ENCODE measurements around the gene SLC2A2.

The SLC2A2 gene

DNA sequence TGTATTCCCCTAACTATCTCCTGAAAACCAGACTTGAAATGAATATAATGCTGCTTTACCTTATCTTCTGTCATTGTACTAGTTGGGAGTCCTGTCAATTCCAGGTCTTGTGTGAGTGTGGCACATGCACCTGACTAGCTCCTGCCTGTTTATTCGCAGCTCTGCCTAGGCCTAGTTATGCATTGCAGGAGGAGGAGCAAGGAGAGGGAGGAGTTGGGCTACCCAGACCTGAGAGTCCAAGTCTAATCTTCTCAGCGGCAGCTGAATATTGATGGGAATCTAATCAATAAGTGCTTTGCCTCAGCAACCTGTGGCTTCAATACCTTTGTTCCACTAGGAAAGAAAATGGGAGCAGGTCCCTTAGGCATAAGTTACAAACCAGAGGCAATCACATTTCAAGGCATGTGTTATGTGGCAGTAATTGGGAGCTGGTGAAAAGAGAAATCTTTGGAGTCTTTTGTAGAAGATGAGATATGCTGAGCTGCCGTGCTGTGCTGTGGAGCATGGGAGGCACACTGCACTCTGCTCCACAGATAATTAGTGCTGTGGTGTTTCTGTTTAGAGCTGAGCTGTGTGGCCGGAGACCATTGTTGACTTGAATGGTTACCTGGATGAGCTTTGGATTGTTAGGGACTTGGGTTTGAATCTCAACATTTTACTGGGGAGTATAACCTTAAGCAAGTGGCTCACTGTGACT, at the start of gene SLC2A2:
SLC2A2 (minus strand) TSS at position 124 of the 697 bp plus-strand sequence; CDS start at position 74, 50 bp downstream.
- no peak for DNase-seq

GRCh38 chr3:171072432-171072831, 45.9 kb upstream of the SLC2A2 start:
- DNase-seq: no peak

GRCh38 chr3:171068658-171069057, 42.1 kb upstream of the SLC2A2 start:
- DNase-seq: no peak

DNA sequence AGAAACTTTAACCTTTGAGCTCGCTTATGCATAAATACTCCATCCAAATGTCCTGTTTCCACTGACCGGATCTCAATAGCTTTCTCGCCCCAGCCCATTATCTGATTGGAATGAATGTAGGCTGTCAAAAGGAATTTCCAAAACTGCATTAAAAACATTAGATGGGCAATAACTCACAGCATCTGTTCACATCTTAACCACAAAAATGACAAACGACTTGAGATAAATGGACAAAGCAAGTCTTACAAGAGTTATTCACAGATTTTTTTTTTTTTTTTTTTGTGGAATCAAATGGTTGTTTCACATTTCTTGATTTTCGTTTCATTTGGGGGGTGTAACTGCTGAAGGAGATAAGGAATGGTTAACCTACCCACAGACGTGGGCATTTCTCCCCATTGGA, 39.7 kb upstream of the SLC2A2 start:
- no peak for DNase-seq

GRCh38 chr3:171065732-171066131, 39.2 kb upstream of the SLC2A2 start:
- DNase-seq: no peak

DNA sequence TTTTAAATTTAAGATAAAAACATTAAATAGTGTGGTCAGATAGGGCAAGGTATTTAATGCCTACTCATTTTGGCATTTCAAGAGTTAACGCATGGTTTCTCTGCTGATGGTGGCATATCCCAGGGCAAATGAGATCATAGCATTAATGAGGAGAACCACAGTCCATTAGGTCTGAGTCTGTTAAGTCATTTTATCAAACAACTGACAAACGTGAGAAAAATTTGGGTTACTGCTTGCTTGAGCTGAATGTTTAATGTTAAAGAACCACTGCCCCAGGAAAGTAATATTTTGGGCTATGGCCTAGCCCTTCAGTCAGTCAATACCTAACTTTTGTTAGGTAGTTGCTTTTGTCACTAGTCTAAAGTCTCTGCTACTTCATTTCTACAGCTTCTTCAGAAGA, 37.9 kb upstream of the SLC2A2 start:
- DNase-seq: no peak

DNA sequence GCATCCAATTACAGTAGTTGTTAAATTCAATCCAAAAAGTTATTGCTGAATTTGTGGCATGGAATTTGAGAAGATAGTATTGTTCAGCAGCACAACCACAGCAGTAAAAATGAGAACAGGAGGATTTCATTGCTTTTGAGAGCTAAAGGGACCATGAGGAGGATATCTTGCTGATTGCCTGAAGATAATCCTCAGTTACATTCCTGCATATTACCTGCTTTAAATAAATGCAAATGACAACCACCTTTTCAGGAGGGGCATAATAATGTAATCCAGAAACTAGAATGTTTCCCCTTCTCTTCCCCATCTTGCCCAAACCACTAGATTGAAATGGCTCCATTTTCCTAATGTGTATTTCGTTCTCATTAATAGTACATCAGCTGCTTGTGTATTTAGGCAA, 35.2 kb upstream of the SLC2A2 start:
- no peak for DNase-seq

GRCh38 chr3:171059978-171060377, 33.5 kb upstream of the SLC2A2 start:
- DNase-seq: no peak

DNA sequence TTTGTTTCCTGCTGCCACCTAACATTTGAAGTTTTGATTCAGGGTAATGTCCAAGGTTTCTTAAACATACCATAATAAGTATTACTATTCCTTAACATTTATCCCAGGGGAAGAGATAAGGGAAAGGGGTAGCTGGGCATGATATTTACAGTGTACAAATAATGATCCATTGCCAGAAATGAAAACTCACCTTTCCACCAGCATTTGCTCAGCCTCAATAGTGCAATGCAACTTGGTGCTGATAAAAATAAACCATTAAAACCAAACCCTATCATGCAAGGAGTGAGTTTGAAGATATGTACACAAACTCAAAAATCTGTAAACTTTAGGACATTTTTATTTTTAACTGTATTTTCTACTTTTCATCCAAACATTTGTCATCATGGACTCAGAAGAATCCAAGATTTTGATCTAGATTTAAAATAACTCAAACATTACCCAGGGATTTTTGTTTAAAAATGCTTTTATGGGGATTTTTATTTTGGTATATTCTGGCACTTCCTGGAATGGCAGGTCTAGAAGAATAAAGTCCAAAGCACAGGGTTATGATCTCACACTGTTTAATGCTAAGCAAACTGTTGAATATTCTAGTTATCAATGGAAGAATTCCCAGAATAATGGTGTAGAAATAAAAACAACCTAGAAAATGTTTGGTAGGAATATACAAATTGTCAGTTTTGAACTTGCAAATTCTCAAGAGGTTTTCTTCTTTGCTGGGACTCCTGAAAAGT, 32.5 kb upstream of the SLC2A2 start:
- DNase-seq: no peak

DNA sequence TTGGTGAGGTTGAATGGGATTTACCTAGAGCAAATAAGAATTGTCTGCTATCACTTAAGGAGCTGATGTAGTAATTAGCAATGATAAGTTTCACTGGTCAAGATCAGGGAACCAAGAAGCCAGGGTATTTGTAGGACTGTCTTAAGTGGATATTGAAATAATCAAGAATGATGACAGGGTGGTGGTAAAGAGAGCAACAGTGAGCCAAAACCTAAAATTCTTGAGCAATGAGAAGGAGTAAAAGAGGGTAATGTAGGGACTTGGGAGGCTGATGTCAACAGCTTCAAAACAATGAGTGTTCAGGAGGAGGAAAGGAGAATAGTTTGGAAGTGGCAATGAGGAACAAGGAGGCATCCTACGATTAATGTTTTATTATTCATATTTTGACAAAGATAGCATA, 31.5 kb upstream of the SLC2A2 start:
- DNase-seq: no peak

GRCh38 chr3:171057072-171057471, 30.6 kb upstream of the SLC2A2 start:
- DNase-seq: no peak

DNA sequence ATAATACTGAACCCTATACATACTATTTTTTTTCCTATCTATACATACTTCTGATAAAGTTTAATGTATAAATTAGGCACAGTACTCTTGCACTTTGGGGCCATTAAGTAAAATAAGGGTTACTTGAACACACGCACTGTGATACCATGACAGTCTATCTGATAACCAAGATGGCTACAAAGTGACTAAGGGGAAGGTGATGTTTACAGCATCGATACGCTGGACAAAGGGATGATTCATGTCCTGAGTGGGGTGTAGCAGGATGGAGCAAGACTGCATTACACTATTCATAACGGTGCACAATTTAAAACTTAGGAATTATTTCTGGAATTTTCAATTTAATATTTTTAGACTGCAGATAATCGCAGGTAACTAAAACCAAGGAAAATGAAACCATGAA, 30.0 kb upstream of the SLC2A2 start:
- no peak for DNase-seq

DNA sequence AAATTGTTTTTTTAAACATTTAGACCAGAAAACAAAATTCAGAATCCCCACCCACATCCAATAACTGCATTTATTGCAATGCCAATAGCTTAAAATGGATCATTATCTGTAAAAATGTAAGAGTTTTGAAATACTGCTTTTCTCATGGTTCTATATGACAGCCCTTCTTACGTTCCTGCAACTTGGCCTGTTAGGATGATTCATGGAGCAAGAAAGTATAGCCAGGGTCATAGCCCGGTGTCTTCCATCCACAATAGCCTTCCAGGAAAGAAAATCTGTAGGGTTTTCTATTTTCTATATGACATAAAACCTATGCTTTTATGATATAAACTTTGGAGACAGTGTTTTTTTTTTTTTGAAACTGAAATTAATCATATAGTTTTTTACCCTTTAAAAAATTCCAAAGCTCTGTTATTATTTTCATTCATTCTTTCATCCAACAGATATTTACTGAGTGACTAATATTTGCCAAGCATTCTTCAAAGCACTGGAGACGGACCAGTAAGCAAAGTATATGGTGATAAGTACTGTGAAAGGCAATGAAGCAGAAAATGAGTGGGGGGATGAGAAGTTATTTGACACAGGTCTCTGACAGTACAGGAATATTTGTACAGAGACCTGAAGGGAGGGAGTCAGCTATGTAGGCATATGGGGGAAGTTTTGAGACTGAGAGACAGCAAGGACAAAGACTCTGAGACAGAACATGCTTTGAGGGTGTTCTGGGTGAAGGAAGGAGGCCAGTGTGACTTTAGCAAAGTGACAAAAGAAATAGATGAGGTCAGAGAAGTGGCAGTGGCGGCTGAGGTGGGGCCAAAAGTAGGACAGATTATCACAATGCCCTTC, 29.0 kb upstream of the SLC2A2 start:
- DNase-seq: no peak

- DNase-seq: no peak
Observed at GRCh38 chr3:171054921-171055320, 28.4 kb upstream of the SLC2A2 start.

DNA sequence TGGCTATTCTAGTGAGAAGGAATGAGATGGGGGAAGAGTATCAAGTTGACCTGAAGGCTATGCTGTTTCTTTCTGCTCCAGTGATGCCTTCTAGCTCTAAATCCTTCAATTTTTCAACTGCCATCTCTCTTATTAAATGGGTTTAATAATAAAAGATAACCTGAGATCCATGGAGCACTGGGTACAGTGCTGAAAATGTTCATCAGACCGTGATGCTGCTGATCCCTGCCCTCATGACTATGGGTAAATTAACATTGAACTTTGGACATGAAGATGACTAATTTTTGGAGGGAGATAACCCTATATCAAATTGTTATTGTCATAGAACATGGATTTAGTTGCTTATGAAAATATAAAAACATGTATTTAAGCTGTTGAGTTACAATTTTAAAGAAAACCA, 27.7 kb upstream of the SLC2A2 start:
- DNase-seq: no peak

DNA sequence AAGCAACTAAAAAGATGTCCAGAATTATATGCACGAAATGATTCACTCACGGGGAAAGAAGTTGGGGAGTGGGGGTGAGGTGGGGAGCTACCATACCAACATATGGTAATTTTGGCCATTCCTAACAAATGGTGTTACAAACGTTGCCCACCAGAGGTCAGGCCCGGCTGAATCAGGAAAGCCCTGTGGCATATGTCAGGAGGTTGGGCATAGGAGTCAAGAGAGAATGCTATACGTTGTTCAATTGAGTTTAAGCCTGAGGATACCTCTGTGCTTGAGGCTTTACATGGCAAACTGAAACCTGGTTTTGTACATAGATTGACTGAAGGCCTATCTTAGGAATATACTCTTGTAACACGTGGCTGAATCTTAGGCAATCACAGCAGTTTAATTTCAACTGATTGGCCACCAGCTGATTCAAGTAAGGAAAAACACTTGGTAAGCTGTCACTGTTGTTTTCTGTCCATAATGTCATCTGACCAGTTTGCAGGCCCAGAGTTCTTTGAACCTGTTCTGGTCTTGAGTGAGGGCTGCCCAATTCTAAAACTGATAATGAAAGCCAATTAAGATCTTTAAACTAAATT, 23.4 kb upstream of the SLC2A2 start:
- DNase-seq: peak; percentile 26

DNA sequence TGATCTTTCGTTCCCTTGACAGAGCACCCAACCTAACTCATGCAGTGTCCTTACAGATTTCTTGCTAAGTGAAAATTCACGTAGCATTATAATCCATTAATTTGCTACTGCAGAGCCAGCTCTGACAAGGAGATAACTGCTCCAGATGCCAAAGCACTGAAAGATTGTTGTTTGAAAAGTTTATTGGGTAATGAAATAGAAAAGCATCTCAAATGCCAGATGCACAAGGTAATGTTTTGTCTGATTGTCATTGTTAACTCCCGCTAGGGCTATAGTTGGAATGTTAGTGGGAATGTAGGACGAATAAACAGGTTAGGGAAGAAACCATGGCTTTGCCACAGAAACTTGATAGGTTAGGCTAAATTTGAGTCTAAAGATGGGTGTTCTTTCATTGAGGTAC, 20.2 kb upstream of the SLC2A2 start:
- DNase-seq: no peak

DNA sequence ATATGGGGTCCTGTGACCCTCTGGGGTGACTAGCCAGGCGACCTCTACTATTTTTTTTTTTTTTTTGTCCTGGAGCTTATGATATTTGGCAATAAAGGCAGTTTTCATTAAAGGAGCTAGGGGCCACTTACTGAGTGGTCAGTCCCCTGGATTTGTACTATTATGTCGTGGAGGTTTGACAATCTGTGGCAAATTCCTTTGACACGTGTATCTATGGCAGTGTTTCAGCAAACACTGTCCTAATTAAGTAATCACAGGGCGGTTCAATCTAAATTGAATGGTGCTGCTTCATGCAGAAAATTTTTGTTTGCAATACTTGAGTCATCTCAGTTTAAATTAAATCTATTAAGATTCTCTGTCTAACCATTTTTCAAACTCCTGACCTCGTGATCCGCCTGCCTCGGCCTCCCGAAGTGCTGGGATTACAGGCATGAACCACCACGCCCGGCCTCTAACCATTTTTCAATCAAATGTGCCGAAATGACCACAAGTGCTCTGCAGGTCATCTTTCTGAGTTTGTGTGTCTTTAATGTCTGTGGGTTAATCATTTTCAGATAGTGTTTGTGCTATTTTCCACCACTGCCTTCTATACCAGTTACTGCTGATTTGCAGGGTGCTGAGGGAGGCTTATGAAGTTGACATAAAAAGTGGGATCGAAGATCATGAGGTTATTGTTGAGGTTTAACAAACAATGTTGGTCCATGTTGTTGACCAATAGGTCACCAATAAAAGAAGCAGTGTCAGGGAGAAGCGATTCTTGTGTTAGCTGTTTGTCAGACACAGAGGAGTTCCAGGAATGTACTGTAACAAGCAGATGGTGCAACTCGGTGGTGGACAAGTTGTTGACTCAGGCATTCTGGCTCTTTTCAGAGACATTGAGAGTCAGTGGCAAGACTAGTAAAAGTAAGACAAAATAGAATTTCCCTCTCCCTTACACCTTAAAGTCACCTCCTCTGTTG, 18.6 kb upstream of the SLC2A2 start:
- DNase-seq: no peak

GRCh38 chr3:171044384-171044783, 17.9 kb upstream of the SLC2A2 start:
- no peak for DNase-seq

DNA sequence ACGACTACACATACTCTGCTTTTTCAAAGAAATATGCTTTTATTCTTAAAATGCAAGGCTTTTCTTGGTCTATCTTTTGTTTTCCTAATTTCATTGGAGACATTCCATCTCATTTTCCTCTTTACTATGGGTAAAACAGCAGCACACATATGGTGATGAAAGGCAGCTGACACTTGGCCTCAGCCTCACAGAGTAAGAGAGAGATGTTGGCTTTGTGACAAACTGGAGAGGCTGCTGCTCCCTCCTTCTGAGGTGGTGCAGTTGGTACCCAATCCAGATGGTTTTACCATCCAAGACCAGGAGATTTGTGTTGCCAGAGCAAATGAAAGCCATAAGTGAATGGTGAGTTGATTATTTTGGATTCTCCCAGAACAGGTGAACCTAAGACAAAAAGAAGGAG, 13.2 kb upstream of the SLC2A2 start:
- no peak for DNase-seq

- DNase-seq: no peak
Observed at GRCh38 chr3:171038342-171038741, 11.8 kb upstream of the SLC2A2 start.

DNA sequence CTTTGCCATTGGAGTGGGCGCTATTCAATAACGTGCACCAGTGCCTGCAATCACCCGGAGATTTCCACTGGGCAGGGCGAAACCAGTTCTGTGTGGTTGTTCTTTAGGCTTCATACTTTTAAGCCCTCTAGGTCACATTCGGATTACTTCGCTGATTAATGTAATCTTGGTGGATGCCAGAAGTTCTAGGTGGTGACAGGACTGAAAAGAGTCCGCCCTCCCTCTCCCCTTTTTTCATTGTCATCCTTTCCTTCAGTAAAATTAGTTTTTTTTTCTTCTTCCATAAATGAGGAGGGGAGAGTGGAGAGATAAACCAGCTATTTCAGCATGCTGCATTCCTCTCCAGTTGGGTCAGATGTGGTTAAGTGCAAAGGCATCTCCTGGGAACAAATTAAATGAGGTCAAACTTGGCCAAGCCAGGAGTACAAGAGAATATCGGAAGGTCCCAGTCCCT, 2.3 kb upstream of the SLC2A2 start:
- no peak for DNase-seq

All from CD4-positive, alpha-beta T cell treated with Interleukin-12 subunit alpha and Interleukin-12 subunit beta, for 1 hour (primary cell).